ENCODE results near the gene CFAP251.
"Not testable (repeated sequence)": the region's sequence is repeated elsewhere in the genome, so short reads cannot be mapped to it uniquely, and the experiment has no call there.

The CFAP251 gene

DNA sequence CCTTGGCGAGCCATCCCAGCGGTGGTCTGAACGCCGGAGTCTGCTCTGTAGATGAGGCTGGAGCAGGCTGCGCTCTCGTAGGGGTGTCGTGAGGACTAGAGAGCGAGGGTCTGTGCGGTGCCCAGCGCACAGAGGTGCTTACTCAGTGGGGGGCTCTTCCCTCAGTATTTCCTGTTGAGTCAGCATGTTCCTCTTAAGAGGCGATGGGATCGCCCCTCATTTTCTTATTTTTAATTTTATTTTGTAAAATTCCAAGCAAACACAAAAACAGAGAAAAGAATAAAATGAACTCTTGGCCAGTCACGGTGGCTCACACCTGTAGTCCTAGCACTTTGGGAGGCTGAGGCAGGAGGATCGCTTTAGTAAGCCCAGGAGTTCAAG, 62.5 kb downstream of the CFAP251 start:
- no peak for DNase-seq

GRCh38 chr12:121981456-121981855, 63.1 kb downstream of the CFAP251 start:
- no peak for DNase-seq

GRCh38 chr12:121982950-121983349, 64.6 kb downstream of the CFAP251 start:
- no peak for DNase-seq

DNA sequence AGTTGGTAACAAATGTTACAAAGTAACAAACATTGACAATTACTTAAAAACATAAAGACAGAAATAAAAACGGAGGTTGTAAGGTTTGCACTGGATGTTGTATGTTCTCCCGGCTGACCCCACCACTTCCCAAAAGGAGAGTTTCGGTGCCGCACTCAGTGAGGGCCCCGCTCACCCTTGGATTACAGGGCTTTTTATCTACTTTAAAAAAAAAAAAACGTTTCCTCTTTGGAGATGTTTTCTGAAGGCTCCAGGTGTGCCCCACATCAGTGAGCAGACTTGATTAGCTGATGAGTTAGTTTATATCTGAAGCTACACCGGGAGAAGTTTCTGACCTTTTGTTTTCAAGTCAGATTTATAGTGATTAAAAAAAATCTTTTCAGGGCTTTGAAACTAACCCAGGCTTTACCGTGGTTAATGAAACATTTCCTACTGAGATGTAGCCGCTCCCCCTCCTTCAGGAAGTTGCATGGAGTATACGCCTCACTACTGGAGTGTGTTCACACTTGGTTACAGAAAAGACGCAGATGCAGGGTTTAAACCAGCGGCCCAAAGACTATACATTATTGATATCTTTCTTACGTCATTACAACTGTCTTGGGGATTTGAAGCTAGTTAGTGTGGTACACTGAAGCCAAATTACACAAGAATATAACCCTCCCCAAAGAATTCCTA, 65.3 kb downstream of the CFAP251 start:
- no peak for DNase-seq

DNA sequence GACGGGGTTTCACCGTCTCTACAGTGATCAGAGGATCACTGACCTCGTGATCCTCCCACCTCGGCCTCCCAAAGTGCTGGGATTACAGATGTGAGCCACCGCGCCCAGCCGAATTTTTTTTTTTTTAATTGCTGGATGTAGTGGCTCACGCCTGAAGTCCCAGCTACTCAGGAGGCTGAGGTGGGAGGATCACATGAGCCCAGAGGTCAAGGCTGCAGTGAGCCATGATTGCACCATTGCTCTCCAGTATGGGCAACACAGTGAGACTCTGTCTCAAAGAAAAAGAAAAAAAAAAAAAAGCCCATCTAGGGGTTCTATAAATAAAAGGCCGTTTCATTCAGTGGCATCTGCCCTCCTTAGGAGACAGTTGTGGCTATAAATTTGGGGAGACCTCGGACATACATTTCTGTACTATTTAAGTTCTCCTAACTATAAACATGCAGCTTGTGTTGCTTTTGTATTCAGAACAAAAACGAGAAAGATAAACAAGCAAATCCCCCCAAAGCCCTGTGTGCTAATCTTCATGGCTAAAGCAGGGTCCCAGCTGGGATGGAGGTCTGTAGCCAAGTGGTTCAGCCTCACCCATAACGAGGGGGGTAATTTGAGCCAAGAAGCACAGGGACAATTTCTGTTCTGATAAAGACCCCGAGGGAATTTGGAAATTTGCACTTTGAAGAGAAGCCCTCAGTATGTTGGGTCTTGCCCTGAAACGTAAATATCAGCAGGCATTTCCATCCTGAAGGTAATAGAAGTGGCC, 68.3 kb downstream of the CFAP251 start:
- no peak for DNase-seq

DNA sequence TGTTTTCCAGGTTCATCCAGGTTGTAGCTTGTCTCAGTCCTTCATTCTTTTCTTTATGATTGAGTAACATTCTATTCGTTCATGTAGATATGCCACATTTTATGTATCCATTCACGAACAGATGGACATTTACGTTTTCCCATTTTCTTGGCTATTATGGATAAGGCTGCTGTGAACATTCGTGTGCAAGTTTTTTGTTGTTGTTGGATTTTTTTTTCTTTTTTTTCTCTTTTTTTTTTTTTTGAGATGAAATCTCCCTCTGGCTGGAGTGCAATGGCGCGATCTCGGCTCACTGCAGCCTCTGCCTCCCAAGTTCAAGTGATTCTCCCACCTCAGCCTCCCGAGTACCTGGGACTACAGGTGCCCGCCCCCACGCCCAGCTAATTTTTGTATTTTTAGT, 70.1 kb downstream of the CFAP251 start:
- DNase-seq: not testable (repeated sequence)

DNA sequence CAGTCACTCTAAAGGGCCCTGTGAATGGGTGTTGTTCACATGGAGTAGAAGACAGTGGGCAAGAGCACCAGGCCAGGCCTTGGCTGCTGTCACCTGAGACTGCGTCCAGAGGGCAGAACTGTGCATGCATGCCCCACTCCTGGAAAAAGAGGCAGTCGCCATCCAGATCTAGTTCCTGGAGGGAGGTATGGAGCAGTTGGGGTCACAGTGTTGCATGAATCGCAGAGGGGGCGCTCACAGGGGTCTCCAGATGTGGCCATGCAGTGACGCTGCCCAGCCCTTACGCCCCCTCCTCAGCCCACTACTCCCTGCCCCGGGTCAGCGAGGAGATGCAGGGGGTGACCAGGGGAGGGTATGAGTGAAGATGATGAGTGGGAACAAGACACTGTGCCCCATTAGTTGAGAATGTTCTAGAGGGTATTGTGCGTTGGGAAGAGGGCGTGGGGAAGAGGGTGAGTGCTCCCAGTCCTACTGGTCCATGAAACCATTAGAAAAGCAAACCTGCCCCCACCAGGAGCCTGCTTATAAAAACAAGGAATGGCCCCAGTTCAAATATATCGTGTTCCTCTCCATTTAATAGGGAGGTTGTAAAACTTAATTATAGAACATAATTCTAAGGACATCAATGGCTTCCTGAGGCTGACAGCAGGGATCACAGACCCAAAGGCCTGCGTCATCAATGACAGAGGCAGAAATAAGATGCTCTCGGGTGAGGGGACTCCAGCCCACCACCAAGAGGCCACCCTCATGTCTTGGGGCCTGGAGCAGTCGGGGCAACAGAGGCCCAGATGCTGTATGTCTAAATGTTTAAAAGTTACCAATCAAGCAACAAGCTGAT, 71.1 kb downstream of the CFAP251 start:
- DNase-seq: peak; percentile 34

GRCh38 chr12:121990114-121990647, 71.8 kb downstream of the CFAP251 start:
- DNase-seq: no peak

DNA sequence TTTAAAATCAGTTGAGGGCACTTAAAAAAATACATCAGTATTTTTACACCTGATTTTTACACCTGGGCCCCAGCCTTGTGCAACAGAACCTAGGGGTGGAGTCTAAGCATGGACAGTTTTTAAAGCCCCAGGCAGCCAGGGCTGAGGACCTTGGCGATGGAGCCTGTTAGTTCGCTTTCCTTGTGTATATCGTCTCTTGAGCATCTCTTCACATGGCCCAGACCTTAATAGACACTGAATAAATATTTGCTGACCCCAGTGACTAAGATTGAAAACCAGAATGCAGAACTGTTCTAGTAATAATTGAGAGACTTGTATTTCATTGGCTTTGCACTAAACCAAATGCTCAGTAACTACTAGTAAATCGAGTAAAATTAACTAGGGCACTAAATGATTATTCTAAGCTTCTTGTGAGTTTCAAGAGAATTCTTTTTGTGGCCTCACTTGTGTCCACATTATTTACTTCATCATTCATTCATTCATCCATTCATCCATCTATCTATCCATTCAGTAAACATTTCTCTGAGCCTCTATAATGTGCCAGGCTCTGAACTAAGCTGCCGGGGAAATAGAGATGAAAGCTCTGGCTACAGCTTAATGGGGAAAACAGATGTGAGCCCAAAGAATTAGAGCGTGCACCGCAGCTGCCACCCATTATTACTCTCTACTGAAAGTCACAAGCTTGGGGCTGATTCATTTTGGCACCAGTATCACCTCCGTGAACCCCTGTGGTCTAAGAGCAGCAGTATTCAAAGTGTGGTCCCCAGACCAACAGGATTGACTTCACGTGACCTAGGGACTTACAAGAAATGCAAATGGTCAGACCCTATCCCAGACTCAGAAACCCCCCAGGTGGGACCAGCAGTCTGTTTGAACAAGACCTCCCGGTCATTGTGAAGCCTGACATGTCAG, 72.6 kb downstream of the CFAP251 start:
- no peak for DNase-seq

DNA sequence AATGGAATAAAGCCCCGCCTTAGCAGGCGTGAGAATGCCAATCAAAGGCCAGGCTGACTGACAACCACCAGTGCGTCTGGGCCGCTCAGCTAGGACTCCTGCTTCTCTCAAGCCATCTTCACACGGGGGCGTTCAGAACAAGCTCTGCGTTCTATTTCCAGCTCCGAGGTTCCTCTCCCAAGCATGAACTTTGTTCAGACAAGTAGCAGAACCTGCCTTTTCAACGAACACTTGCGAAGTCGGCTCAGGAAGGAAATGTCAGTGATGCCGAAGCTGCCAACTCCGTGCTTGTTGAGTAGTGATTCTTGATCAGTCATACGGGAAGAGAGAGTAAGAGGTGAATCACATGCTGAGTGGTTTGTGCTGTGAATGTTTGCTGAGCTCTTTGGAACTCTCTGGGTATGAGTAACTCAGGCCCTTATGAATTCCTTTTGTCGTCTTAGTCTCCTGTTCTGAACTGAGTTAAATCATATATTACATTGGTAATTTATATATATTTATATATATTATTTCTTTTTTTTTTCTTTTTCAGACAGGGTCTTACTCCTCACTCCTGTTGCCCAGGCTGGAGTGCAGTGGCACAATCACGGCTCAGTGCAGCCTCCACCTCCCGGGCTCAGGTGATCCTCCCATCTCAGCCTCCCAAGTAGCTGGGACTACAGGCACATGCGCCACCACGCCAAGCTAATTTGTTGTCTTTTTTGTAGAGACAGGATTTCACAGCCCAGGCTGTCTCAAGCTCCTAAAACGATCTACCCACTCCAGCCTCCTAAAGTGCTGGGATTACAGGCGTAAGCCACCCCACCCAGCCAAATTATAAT, 73.9 kb downstream of the CFAP251 start:
- no peak for DNase-seq

DNA sequence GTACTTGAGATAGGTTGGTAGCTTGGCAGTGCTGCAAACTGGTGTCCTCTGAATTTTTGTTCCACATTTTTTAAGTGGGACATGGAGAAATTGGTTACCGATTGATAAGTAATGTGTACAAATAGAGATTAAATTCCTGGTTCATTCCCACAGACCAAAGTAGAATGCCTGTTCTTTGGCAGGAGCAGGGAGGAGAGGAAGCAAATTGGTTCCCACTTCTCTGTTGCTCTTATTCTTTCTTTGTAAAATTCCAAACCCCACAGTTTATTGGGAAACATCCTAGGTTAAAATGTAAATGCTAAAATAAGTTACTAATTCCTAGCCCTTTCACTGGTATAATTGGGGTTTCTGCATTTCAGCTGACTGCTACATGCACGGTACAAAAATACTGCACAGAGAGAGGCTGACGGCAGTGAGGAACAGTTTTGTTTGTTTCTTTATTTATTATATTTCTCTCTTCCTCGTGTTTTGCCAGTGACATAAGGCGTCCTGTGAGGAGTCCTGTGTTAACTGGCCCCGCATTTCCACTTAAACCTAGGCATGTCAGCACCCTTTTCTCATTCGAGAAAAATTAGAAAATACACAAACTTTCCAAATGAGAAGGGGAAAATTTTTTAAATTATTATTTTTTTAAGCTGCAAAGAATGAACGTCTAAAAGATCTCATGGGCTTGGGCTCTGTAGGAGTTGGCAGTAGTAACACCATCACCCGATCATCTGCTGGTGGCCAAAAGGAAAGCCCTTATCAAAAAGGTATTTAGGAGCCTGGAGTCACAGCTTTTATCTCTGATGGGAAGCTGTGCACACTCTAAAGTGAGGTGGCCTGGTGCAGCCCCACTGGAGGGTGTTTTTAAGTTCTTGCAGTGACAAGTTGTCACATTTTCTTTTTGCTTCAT, 77.9 kb downstream of the CFAP251 start:
- no peak for DNase-seq

DNA sequence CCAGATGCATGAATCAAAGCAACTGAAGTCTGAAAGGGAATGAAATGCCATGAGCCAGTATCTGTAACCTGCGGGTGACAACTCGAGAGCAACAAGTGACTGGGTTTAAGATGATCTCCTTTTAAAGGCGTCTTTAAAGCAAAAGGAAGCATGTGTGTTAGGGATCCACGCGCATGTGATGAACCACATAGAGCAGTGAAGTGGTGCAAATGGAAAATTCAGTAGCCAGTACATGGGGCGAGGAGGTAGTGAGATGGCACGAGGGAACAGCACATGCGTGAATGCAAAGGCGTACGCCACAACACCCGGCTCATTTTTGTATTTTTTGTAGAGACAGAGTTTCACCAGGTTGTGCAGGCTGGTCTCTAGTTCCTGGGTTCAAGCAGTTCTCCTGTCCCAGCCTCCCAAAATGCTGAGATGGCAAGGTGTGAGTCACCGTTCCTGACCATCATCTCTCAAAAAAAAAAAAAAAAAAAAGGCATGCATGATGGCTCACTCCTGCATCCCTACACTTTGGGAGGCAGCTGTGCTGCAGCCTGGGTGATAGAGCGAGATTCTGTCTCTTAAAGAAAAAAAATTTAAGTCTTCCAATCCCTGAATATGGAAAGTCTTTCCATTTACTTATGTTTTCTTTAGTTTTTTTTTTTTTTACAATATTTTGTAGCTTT, 78.7 kb downstream of the CFAP251 start:
- DNase-seq: no peak

- no peak for DNase-seq
Observed at GRCh38 chr12:122001466-122002209, 83.2 kb downstream of the CFAP251 start.

DNA sequence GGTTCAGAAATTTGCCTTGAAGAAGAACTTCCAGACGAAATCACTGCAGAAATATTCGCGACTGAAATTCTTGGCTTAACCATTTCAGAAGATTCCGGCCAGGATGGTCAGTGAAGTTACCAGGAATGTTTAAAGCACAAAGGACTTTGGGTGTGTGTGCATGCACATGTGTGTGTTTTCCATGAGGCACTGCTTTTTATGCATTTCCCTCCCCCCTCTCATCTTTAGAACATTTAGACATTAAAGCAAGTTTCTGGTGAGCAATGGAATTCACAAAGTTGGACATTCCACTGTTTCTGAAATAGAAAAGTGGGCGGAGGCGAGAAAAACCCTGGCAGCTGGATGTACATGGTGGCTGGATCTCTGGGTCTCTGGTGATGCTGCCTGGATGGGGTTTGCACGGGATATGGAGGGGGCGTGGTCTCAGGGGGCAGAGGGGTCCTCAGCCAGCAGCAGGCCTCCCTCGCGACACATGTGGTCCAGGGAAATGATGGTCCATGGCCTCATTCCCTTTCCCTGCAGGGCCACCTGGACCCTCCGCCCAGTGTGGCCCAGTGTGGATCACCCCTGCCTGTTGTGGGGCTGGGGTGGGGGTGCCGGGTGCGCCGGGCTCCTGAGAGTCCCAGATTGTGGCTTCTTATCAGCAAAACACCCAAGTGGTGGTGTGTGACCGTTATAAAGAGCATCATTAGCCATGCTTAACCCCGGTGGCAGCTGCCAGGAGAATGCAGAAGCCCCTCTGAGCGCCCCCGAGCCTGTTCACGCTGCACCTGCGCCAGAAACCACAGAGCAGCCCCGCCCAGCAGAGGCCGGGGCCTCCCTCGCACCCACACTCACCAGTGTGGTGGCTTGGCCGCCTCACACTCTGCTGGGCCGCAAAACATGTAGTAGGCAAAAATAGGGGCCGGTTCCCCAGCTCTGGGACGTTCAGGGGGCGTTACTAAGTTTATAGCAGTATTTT, 85.5 kb downstream of the CFAP251 start:
- DNase-seq: no peak

- DNase-seq: no peak
Observed at GRCh38 chr12:122004633-122005071, 86.3 kb downstream of the CFAP251 start.

GRCh38 chr12:122005252-122005776, 86.9 kb downstream of the CFAP251 start:
- no peak for DNase-seq

GRCh38 chr12:122006186-122006926, 88.0 kb downstream of the CFAP251 start:
- no peak for DNase-seq

All from NCI-H2081 treated with DMSO at 0.1 percent for 48 hours (cell line).